Common myeloid progenitor, CD34-positive (primary cell): Measurements from ENCODE around the gene ZFYVE26.
"Not testable (repeated sequence)": the region's sequence is repeated elsewhere in the genome, so short reads cannot be mapped to it uniquely, and the experiment has no call there.

ENCODE experiments used
- CTCF ChIA-PET: fragments of 350-600 bp; sonication (Branson Sonifier 250); formaldehyde crosslinking; loops from one replicate; lab custom pipeline; 2021; ENCODE audit warnings: antibody characterized with exemption; lab: Charles Lee
- POLR2A ChIA-PET: fragments of 350-600 bp; sonication (Branson Sonifier 250); formaldehyde crosslinking; loops from one replicate; lab custom pipeline; 2021; ENCODE audit warnings: antibody characterized with exemption; lab: Charles Lee
- DNase-seq, 3 donors: peaks; one replicate each; pipeline versions ENCODE4 v3.0.0 to v3.0.0-alpha.2; 2013
- H3K27ac ChIP-seq, 2 experiments: 1 replicate in 1 of 2; 2 replicates in 1 of 2; pipeline ENCODE4 v1.7.0; 2013; ENCODE audit warnings: inconsistent platforms in 2 of 2, low read length in 2 of 2, mild to moderate bottlenecking in 2 of 2, low read depth in 1 of 2, moderate library complexity in 1 of 2; ENCODE audit not compliant: severe bottlenecking in 2 of 2, insufficient read depth in 1 of 2, poor library complexity in 1 of 2
- H3K27me3 ChIP-seq, 5 experiments: replicated peaks in 2 of 5; 1 replicate in 3 of 5; 2 replicates in 2 of 5; pipeline versions ENCODE4 v1.6.1 to v1.7.0; 2013; ENCODE audit warnings: low read length in 4 of 5, mild to moderate bottlenecking in 2 of 5, moderate library complexity in 2 of 5, inconsistent platforms in 1 of 5; ENCODE audit not compliant: insufficient read depth in 5 of 5, control insufficient read depth in 4 of 5
- H3K36me3 ChIP-seq, 4 experiments: 1 replicate in 2 of 4; 2 replicates in 2 of 4; pipeline versions ENCODE4 v1.6.1 to v1.7.0; 2013; ENCODE audit warnings: low read length in 3 of 4, control low read depth in 1 of 4, mild to moderate bottlenecking in 1 of 4; ENCODE audit not compliant: control insufficient read depth in 4 of 4, insufficient read depth in 4 of 4
- H3K4me1 ChIP-seq, 4 experiments: 1 replicate in 3 of 4; 2 replicates in 1 of 4; pipeline versions ENCODE4 v1.6.1 to v1.7.1; 2013; ENCODE audit warnings: low read length in 3 of 4, mild to moderate bottlenecking in 3 of 4, control low read depth in 1 of 4, inconsistent platforms in 1 of 4, moderate library complexity in 1 of 4; ENCODE audit not compliant: control insufficient read depth in 4 of 4, insufficient read depth in 4 of 4; ENCODE audit errors: control extremely low read depth in 1 of 4
- H3K4me3 ChIP-seq, 7 experiments: 1 replicate in 4 of 7; 2 replicates in 3 of 7; pipeline versions ENCODE4 v1.5.1 to v1.7.0; 2013; ENCODE audit warnings: mild to moderate bottlenecking in 7 of 7, low read length in 6 of 7, moderate library complexity in 6 of 7, inconsistent platforms in 2 of 7, low read depth in 2 of 7, control low read depth in 1 of 7; ENCODE audit not compliant: insufficient read depth in 4 of 7, control insufficient read depth in 1 of 7; ENCODE audit errors: extremely low read depth in 1 of 7
- H3K9me3 ChIP-seq, 5 experiments: 1 replicate in 4 of 5; 2 replicates in 1 of 5; pipeline versions ENCODE4 v1.6.1 to v1.7.1; 2013; ENCODE audit warnings: low read length in 4 of 5, mild to moderate bottlenecking in 2 of 5, inconsistent platforms in 1 of 5, low read depth in 1 of 5, moderate library complexity in 1 of 5; ENCODE audit not compliant: control insufficient read depth in 4 of 5, insufficient read depth in 2 of 5; ENCODE audit errors: control extremely low read depth in 1 of 5
- WGBS: methylation state at CpG from one replicate; pipeline ENCODE4 v1.1.5; 2013; ENCODE audit not compliant: insufficient coverage; 5-methylcytosine and 5-hydroxymethylcytosine counted together

The ZFYVE26 gene

DNA sequence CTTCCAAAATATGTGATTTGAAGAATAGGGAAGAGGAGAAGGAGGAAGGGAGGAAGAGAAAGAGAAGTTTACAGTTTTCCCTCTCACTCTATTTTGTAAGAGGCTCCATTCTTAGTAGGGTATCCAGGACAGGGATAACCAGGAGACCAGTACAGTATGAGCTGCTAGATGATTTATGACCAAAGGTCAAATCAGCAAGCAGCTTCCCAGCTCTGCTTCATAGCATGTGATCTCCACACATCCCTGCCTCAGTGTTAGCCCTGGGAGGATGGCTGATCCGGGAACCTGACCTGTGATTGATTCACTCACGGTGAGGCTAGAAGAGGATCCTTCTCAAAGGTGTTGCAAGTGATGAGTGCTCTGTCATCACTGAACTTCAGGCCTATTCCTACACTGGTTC is 98.1 kb downstream of the ZFYVE26 start:
- DNase-seq = no peak
- Histone ChIP-seq H3K9me3 (no peaks in the 10 kb centered on the region), H3K27me3 (no peaks in the 10 kb centered on the region), H3K4me1 (peaks cover 0 to 15% (median 10%) of the 10 kb centered on the region in 4 experiments), H3K27ac (no peak overlapping the region), H3K36me3 (no peaks in the 10 kb centered on the region), H3K4me3 (no peak overlapping the region)
- 81% methylated on average over 2 of the region's 2 CpGs for WGBS
- POLR2A ChIA-PET = no interaction called here
- CTCF ChIA-PET = interaction anchor here (1.4 to 2.2 kb wide), 2 partner anchors 14 to 134 kb away, joined by 3 to 8 read pairs; no protein-coding TSS in a partner anchor

- Histone ChIP-seq H3K4me1 (peaks cover 0 to 3% (median 0%) of the 10 kb centered on the region in 4 experiments), H3K9me3 (no peaks in the 10 kb centered on the region), H3K27ac (no peak overlapping the region), H3K4me3 (no peak overlapping the region), H3K27me3 (no peaks in the 10 kb centered on the region), H3K36me3 (no peaks in the 10 kb centered on the region)
- no CpG with 5 or more reads among the region's 1 CpG for WGBS
- POLR2A ChIA-PET = no interaction called here
- no peak for DNase-seq
- CTCF ChIA-PET = interaction anchor here (2.4 kb wide), 1 partner anchor 8 kb away, joined by 7 read pairs; no protein-coding TSS in a partner anchor
Measured at GRCh38 chr14:67717048-67717447, 99.3 kb downstream of the ZFYVE26 start.

DNA sequence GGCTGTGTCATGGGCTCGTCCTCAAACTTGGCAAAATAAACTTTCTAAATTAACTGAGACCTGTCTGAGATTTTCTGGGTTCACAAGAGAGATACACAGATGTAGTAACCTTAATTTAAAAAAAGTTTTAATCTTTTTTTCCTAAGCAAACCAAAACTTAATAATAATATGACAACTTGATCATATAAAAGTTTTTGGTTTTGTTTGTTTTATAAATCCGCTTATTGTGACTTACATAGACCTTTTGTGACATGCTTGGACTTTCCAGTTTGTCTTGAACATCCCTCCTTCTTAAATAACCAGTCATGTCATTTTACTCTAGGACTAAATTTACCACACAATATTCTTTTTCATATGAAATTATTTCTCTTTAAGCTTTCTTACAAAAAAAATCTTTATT is 106.2 kb downstream of the ZFYVE26 start:
- Histone ChIP-seq H3K27ac (no peak overlapping the region), H3K27me3 (no peaks in the 10 kb centered on the region), H3K4me1 (no peaks in the 10 kb centered on the region), H3K4me3 (no peak overlapping the region), H3K9me3 (peaks cover 3 to 4% (median 3%) of the 10 kb centered on the region in 5 experiments), H3K36me3 (no peaks in the 10 kb centered on the region)
- POLR2A ChIA-PET = no interaction called here
- CTCF ChIA-PET = interaction anchor here (0.6 to 2.1 kb wide), 3 partner anchors 12 to 1172 kb away, joined by 4 to 7 read pairs (median 4); no protein-coding TSS in a partner anchor
- peak in 2 of 3 donors; percentile 10 to 12 for DNase-seq
- WGBS = no CpG with 5 or more reads among the region's 2 CpGs

- DNase-seq, POLR2A ChIA-PET, H3K9me3 ChIP-seq, H3K27me3 ChIP-seq, H3K36me3 ChIP-seq, H3K27ac ChIP-seq, H3K4me1 ChIP-seq, H3K4me3 ChIP-seq: not testable (repeated sequence)
- CTCF ChIA-PET = interaction anchor here (0.6 to 2.1 kb wide), 4 partner anchors 13 to 1172 kb away, joined by 4 to 7 read pairs (median 4); no protein-coding TSS in a partner anchor
- 100% methylated on average over 1 of the region's 1 CpG for WGBS
Measured at GRCh38 chr14:67709796-67710195, 106.6 kb downstream of the ZFYVE26 start.

- H3K27me3 ChIP-seq, H3K27ac ChIP-seq, H3K4me1 ChIP-seq, H3K36me3 ChIP-seq, H3K9me3 ChIP-seq, H3K4me3 ChIP-seq, POLR2A ChIA-PET, DNase-seq: not testable (repeated sequence)
- CTCF ChIA-PET = interaction anchor here (1.3 to 2.1 kb wide), 3 partner anchors 13 to 94 kb away, joined by 4 to 7 read pairs (median 5); no protein-coding TSS in a partner anchor
Measured at GRCh38 chr14:67709346-67709745, 107.0 kb downstream of the ZFYVE26 start.

- H3K9me3 ChIP-seq = peaks cover 3 to 4% (median 3%) of the 10 kb centered on the region in 5 experiments
- no peaks in the 10 kb centered on the region for H3K27me3 ChIP-seq
- no peak overlapping the region for H3K27ac ChIP-seq
- WGBS = 92% methylated on average over 3 of the region's 3 CpGs
- ChIA-PET POLR2A (interaction anchor here (0.7 kb wide), 1 partner anchor 105 kb away, joined by 3 read pairs; the partner anchor contains the start of gene PIGH), CTCF (interaction anchor here (1.0 to 11.8 kb wide), 24 partner anchors 9 to 278 kb away, joined by 3 to 221 read pairs (median 8); partner anchors contain the start of genes ARG2 and PIGH)
- no peak for DNase-seq
- no peak overlapping the region for H3K4me3 ChIP-seq
- peaks cover 0 to 2% (median 0%) of the 10 kb centered on the region in 4 experiments for H3K4me1 ChIP-seq
- no peaks in the 10 kb centered on the region for H3K36me3 ChIP-seq
Measured at GRCh38 chr14:67705211-67705610, 111.2 kb downstream of the ZFYVE26 start.

GRCh38 chr14:67704484-67705089 is 111.8 kb downstream of the ZFYVE26 start:
- ChIA-PET CTCF (interaction anchor here (0.6 to 11.8 kb wide), 41 partner anchors 9 to 1209 kb away, joined by 3 to 221 read pairs (median 4); partner anchors contain the start of genes ARG2, PIGH and RDH11), POLR2A (interaction anchor here (0.7 kb wide), 1 partner anchor 105 kb away, joined by 3 read pairs; the partner anchor contains the start of gene PIGH)
- H3K4me1 ChIP-seq = peaks cover 0 to 2% (median 0%) of the 10 kb centered on the region in 4 experiments
- H3K4me3 ChIP-seq = no peak overlapping the region
- H3K27ac ChIP-seq = no peak overlapping the region
- H3K9me3 ChIP-seq = peaks cover 0 to 4% (median 2%) of the 10 kb centered on the region in 5 experiments
- no peaks in the 10 kb centered on the region for H3K36me3 ChIP-seq
- 0% methylated on average over 2 of the region's 3 CpGs for WGBS
- no peaks in the 10 kb centered on the region for H3K27me3 ChIP-seq
- DNase-seq = peak; percentile 78 to 90 (median 85)
